ES-I3 (cell line): ENCODE data around the gene ADIRF.
"Not testable (repeated sequence)": the region's sequence is repeated elsewhere in the genome, so short reads cannot be mapped to it uniquely, and the experiment has no call there.

Experiments used
- H3K36me3 ChIP-seq: 2 replicates; pipeline ENCODE4 v1.6.1; 2013; ENCODE audit warnings: mild to moderate bottlenecking, low read length, control low read depth, moderate library complexity; ENCODE audit not compliant: insufficient read depth
- H3K4me1 ChIP-seq: 2 replicates; pipeline ENCODE4 v1.6.1; 2013; ENCODE audit warnings: mild to moderate bottlenecking, control low read depth, low read length; ENCODE audit not compliant: insufficient read depth
- H3K9ac ChIP-seq: 2 replicates; pipeline ENCODE4 v1.6.1; 2013; ENCODE audit warnings: low read depth, mild to moderate bottlenecking, low read length, moderate library complexity
- H3K9me3 ChIP-seq: 2 replicates; pipeline ENCODE4 v1.6.1; 2013; ENCODE audit warnings: mild to moderate bottlenecking, low read length, moderate library complexity; ENCODE audit not compliant: control insufficient read depth, insufficient read depth

ADIRF gene

GRCh38 chr10:86972613-86973380 lies 4.5 kb downstream of the ADIRF start:
- Histone ChIP-seq H3K4me1 (peaks cover 16% of the 10 kb centered on the region), H3K9ac (no peak overlapping the region), H3K9me3 (no peaks in the 10 kb centered on the region), H3K36me3 (no peaks in the 10 kb centered on the region)

GRCh38 chr10:86974484-86974883 lies 6.2 kb downstream of the ADIRF start:
- no peaks in the 10 kb centered on the region for H3K9me3 ChIP-seq
- no peak overlapping the region for H3K9ac ChIP-seq
- H3K36me3 ChIP-seq = no peaks in the 10 kb centered on the region
- H3K4me1 ChIP-seq = peaks cover 9% of the 10 kb centered on the region

DNA sequence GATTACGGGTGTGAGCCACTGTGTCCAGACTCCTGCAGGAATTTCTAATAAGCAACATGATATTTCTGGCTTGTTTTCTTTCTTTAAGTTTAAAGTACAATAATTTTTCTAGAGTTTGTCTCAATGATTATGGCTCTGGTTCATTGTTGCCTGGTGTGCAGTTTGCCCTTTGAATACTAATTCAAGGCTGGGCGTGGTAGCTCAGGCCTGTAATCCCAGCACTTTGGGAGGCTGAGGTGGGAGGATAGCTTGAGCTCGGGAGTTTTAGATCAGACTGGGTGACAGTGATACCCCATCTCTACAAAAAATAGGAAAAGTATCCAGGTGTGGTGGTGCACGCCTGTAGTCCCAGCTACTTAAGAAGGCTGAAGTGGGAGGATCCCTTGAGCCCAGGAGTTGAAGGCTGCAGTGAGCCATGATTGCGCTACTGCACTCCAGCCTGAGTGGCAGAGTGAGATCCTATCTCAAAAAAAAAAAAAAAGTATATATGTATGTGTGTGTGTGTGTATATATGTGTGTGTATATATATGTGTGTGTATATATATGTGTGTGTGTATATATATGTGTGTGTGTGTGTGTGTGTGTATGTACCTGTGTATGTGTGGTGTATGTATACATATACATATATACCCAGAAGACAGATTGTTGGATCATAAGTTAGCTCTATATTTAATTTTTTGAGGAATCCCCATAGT lies 8.2 kb downstream of the ADIRF start:
- Histone ChIP-seq H3K4me1 (peaks cover 13% of the 10 kb centered on the region), H3K36me3 (no peaks in the 10 kb centered on the region), H3K9ac (no peak overlapping the region), H3K9me3 (no peaks in the 10 kb centered on the region)

- not testable (repeated sequence) for H3K4me1 ChIP-seq, H3K9me3 ChIP-seq, H3K36me3 ChIP-seq, H3K9ac ChIP-seq
Observed at GRCh38 chr10:86978457-86978856, 10.2 kb downstream of the ADIRF start.

- Histone ChIP-seq H3K9ac (no peak overlapping the region), H3K36me3 (no peaks in the 10 kb centered on the region), H3K4me1 (peaks cover 6% of the 10 kb centered on the region), H3K9me3 (no peaks in the 10 kb centered on the region)
Observed at GRCh38 chr10:86979296-86979818, 11.1 kb downstream of the ADIRF start.

DNA sequence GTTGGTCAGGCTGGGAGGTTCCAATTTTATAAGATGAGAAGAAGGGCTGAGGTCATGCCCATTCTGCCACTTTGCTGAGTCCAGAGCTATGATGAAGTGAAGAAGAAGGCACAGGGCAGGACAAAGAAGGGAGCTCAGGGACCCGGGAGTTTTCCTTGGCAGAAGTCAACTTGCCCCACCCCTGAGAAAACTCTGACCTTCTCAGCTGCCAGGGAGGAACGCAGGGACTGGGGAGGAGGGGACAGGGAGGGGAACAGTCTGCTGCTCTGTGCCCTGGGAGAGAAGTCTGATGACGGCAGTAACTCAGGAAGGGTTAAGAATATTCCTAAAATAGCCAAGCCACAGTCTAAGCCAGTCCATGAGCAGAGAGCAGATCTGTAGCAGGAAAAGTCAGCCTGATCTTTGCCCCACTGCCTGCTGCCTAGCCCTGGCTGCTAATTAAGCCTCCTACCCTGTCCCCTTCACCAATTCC lies 11.7 kb downstream of the ADIRF start:
- no peaks in the 10 kb centered on the region for H3K9me3 ChIP-seq
- H3K9ac ChIP-seq = no peak overlapping the region
- H3K36me3 ChIP-seq = no peaks in the 10 kb centered on the region
- H3K4me1 ChIP-seq = peaks cover 6% of the 10 kb centered on the region

GRCh38 chr10:86981020-86981419 lies 12.7 kb downstream of the ADIRF start:
- H3K4me1 ChIP-seq, H3K9me3 ChIP-seq, H3K36me3 ChIP-seq, H3K9ac ChIP-seq: not testable (repeated sequence)

- H3K36me3 ChIP-seq = no peaks in the 10 kb centered on the region
- H3K9ac ChIP-seq = no peak overlapping the region
- H3K4me1 ChIP-seq = peaks cover 6% of the 10 kb centered on the region
- no peaks in the 10 kb centered on the region for H3K9me3 ChIP-seq
Observed at GRCh38 chr10:86981716-86982115, 13.4 kb downstream of the ADIRF start.

GRCh38 chr10:86984498-86984897 lies 16.2 kb downstream of the ADIRF start:
- H3K4me1 ChIP-seq, H3K36me3 ChIP-seq, H3K9me3 ChIP-seq, H3K9ac ChIP-seq: not testable (repeated sequence)

DNA sequence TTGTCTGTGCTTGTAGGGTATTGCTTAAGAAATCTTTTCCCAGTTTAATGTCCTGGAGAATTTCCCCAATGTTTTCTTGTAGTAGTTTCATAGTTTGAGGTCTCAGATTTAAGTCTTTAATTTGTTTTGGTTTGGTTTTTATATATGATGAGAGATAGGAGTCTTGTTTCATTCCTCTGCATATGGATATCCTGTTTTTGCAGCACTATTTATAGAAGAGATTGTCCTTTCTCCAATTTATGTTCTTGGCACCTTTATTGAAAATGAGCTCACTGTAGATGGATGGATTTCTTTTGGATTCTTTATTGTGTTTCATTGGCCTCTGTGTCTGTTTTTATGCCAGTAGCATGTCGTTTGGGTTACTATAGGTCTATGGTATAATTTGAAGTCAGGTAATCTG lies 20.2 kb downstream of the ADIRF start:
- Histone ChIP-seq H3K36me3 (no peaks in the 10 kb centered on the region), H3K4me1 (no peaks in the 10 kb centered on the region), H3K9ac (no peak overlapping the region), H3K9me3 (no peaks in the 10 kb centered on the region)

GRCh38 chr10:86991362-86991761 lies 23.1 kb downstream of the ADIRF start:
- H3K9me3 ChIP-seq, H3K36me3 ChIP-seq, H3K9ac ChIP-seq, H3K4me1 ChIP-seq: not testable (repeated sequence)

GRCh38 chr10:86992456-86992855 lies 24.2 kb downstream of the ADIRF start:
- H3K9ac ChIP-seq = no peak overlapping the region
- no peaks in the 10 kb centered on the region for H3K36me3 ChIP-seq
- no peaks in the 10 kb centered on the region for H3K9me3 ChIP-seq
- H3K4me1 ChIP-seq = no peaks in the 10 kb centered on the region

GRCh38 chr10:86992929-86993328 lies 24.6 kb downstream of the ADIRF start:
- H3K9ac ChIP-seq = no peak overlapping the region
- no peaks in the 10 kb centered on the region for H3K9me3 ChIP-seq
- H3K4me1 ChIP-seq = no peaks in the 10 kb centered on the region
- no peaks in the 10 kb centered on the region for H3K36me3 ChIP-seq

DNA sequence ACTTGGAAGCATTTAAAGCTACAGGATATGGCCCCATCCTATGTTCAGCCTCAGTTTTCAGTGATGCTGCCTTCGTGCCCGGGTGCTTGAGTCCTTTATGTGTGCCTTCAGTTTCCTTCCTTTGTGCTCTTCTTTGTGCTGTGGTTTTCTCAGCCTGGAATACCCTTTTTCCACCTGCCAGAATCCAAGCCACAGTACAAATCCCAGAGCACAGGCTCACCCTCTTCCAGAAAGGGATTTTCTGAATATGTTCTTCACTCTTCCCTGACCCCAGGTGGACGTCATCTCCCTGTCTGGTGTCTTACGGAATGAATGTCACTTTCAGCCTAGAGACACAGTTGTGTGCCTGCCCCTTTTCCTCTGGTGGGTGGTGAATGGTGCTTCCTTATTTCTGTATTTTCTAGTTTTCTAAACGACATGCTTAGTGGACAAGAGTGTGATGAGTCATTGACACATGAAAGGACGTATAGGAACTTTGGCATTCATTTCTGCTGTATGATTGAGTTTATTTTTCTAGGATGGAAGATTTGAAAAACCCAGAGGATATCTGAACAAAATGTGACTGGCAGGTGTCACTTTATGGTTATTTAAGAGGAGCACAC lies 31.6 kb downstream of the ADIRF start:
- H3K9ac ChIP-seq, H3K9me3 ChIP-seq, H3K4me1 ChIP-seq, H3K36me3 ChIP-seq: not testable (repeated sequence)

GRCh38 chr10:87000491-87000890 lies 32.2 kb downstream of the ADIRF start:
- no peaks in the 10 kb centered on the region for H3K9me3 ChIP-seq
- no peak overlapping the region for H3K9ac ChIP-seq
- no peaks in the 10 kb centered on the region for H3K36me3 ChIP-seq
- no peaks in the 10 kb centered on the region for H3K4me1 ChIP-seq
